ENCODE results near the gene IGF1.
"Not testable (repeated sequence)": the region's sequence is repeated elsewhere in the genome, so short reads cannot be mapped to it uniquely, and the experiment has no call there.

IGF1 gene

DNA sequence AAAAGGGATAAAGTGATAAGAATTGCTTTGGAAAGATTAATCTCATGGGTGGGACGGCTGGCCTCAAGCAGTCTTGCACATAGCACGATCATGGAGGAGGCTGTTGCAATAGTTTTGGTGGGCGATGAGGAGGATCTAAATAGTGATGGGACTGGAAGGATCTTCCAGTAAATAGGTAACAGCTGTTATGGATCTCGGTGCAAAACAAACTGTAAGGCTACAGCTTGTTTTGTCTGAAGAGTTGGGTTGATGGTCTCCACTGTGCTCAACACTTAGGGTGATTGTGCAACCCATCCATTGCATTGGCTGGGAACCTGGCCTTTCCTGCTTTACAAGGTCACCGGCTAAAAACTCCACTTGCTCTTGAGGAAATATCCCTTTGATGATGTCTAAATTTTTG lies 21.0 kb downstream of the IGF1 start:
- no peak for DNase-seq

DNA sequence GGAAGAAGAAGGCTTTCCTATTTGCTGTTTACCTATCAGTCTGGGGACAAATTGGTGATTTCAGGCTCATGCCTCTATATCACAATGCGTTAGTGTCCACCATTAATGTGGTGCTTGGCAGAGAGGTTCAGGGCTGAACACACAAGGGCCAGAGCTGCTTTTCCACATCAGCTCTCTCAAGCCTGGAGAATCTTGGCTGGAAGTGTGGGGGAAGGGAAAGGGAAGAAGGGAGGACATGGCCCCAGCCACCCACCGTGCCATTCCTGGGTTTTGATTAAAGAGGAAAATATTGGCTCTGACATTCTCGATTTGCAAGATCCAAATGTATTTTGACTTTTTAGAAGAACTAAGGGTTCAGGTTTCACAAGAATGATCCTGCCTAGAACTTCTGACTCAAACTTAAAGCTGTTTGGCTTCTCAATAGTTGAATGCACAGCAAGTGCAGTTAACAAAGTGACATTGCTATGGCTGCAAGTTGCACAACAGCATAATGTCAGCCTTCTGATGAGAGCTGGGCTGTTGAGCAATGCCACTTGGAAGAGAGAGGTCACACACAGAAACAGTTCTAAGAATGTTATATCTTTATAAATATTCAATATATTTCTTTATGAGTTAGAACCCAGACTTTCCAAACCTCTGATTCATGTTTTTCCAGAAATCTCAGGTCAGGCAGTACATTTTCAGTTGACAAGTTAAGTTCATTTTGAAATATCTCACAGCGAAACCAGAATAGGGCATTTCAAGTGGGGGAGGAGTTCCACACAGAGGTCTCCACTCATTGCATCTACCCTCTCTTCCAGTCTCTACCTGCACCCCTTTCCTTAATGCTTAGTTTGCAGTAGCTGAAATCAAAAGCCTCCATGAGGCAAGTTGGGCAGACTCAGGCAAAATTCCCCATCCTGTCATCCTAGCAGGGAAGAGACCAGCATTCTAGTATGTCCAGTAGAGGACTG lies 25.3 kb downstream of the IGF1 start:
- DNase-seq = no peak

GRCh38 chr12:102454330-102454729 lies 26.0 kb downstream of the IGF1 start:
- DNase-seq = no peak

DNA sequence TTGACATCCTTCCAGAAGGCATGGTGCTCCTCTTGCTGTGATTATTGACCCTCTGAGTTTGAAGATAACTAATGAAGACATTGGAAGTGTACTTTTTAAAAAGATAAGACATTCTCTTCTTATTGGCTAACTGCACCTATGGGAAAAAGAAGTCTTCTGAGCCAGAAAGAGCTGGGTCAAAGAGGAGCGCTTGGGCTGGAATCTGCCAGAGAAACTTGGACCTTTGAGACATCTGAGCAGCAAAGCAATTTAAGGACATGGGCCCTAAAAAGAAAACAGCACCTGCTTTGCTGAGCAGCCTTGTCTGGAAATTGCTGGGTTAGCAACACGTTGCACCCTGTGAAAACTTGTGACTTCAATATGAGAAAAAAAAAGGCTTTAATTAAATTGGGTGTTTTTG lies 27.8 kb downstream of the IGF1 start:
- no peak for DNase-seq

DNA sequence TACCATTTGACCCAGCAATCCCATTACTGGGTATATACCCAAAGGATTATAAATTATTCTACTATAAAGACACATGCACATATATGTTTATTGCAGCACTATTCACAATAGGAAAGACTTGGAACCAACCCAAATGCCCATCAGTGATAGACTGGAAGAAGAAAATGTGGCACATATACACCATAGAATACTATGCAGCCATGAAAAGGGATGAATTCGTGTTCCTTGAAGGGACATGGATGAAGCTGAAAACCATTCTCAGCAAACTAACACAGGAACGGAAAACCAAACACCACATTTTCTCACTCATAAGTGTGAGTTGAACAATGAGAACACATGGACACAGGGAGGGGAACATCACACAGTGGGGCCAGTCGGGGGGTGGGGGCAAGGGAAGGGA lies 31.3 kb downstream of the IGF1 start:
- DNase-seq = not testable (repeated sequence)

GRCh38 chr12:102447426-102447825 lies 32.9 kb downstream of the IGF1 start:
- not testable (repeated sequence) for DNase-seq

- no peak for DNase-seq
Observed at GRCh38 chr12:102444707-102445106, 35.7 kb downstream of the IGF1 start.

DNA sequence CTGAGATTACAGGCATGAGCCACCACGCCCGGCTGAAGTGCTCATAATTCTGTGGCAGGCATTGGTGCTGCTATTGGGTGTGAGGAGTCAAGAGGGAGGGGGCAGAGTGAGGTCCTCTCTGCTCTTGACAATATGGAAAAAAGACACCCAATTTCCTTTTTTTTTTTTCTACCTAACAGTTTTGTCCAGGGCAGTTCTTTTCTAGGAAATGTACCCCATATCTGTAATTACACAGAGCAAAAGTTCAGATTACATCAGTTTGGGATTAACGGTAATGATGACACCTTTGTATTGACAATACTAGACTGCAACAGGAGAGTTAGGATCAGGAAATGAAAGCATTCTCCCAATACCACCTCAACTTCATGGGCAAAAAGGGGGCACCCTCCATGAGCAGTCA lies 36.3 kb downstream of the IGF1 start:
- DNase-seq = no peak

DNA sequence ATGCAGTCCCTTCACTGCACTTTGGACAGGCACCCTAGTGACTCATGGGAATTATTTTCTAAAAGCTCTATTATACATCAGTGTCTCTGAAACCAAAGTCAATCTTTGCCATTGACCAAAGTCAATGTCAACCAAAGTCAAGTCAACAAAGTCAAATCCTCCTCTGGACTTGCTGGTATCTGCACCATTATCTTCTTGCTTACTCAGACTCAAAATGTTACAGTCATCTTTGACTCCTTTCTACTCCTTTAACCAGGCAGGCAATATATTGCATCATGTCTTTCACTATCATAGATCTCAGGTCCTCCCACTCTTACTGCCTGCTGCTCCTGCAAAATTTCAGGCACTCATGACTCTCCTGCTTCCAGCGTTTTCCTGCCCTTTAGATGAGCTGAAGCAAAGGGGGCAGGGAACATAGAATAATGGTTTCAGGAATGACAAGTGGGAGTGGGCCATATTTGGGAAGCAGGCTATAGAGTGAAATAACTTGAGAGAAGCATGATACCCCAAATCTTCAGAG lies 39.2 kb downstream of the IGF1 start:
- no peak for DNase-seq

GRCh38 chr12:102439426-102440405 lies 40.6 kb downstream of the IGF1 start:
- DNase-seq = no peak

GRCh38 chr12:102438827-102439210 lies 41.5 kb downstream of the IGF1 start:
- DNase-seq = no peak

DNA sequence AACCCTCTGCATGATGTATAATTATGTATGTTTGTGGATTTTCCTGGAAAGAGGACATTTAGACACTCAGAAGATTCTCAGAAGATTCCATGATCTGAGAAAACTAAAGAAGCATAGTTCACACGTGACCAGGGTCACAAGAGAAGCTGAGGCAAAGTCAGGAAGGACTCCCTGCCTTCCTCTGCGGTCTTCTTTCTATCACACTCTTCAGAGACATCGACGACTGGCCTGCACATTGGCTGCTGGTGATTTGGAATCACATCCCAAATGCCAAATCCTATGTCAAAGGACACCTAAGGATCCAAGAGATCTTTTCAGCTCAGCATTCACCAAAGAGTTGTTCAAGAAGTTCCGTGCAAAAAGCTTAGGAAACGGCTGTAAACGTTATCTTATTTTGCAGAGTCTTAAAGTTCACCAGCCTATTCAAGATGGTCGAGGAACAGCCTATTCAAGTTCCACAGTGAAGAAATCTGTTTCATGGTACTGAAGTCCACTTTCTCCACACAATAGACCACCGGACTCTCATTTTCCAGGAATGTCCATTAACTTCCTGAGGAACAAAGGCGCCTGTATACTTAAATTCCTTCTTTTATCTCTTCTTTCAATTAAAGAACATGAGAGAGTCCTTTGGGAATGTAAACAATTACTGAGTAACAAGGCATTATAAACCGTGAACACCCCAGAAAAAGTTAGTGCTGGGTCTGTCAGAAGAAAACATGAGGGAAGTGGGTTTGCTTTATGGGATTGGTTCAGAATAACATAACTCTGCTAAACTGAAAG lies 42.1 kb downstream of the IGF1 start:
- DNase-seq = no peak

DNA sequence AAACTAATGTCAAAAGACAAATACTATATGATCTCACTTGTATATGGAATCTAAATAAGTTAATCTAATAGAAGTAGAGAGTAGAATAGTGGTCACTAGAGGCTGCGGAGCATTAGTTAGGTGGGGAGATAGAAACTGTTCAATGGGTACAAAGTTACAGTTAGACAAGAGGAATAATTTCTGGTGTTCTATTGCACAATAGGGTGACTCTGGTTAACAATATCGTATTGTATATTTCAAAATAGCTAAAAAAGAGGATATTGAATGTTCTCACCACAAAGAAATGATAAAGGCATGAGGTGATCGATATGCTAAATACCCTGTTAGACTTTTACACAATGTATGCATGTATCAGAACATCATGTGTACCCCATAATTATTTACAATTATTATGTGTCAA lies 42.9 kb downstream of the IGF1 start:
- no peak for DNase-seq

DNA sequence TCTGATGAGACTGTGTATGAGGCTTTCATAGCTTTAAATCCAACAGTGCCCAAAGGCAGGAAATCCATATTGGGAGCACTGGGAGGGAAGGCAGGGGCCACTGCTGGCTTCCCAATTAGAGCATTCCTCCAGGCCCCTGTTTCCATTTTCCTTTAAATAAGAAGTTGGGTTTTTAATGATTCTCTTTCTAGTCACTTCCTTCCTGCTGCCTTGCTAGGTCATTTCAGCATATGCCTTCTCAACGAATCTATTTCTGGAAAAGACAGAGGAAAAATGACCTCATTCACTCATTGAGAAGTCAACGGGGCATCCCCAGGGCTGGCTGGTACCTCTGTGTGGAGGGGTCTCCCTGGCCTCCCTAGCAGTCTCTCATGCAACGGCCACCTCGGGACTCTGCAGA lies 43.5 kb downstream of the IGF1 start:
- DNase-seq = no peak

DNA sequence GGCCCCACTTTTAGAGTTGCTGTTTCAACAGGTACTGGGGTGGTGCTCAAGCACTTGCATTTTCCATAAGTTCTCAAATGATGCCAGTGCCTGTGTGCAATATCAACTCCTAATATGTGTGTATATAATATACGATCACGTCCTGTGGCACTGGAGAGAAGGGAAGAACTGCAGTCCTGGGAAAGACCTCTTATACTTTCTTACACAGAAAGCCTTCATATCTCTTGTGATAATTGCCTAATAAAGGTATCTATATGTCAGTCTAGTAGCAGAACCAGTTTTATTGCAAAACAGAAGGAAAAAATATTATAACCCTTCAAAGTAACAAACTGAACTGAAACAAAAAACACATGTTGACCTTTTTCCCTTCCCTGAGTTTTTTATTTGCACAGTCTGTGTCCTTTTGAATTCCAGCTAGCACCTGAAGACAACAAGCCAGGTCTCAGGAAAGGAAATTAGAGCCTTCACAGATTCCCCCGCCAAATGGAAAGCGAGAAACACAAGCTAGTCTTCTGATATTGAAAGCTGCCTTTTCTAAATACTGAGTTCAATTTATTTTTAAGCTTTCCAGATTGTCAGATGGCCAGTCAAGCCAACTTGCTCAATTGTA lies 44.4 kb downstream of the IGF1 start:
- no peak for DNase-seq

DNA sequence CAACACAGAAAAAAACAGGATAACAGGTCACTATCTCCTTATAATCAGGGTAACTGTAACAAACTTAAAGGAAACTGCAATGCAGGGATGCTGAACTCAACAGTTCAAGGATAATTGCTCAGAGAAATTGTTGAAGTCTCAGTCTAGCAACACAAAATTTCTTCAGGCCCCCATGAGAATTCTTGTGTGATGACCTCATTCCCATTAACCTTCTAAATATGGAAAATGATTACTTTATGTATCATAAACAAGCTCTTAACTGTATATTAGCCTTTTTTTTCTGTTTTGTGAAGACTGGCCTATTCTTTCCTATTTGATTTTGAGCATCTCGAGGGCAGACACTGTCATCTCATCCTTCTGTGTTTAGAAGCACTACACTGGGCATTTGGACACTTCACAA lies 47.1 kb downstream of the IGF1 start:
- DNase-seq = no peak

DNA sequence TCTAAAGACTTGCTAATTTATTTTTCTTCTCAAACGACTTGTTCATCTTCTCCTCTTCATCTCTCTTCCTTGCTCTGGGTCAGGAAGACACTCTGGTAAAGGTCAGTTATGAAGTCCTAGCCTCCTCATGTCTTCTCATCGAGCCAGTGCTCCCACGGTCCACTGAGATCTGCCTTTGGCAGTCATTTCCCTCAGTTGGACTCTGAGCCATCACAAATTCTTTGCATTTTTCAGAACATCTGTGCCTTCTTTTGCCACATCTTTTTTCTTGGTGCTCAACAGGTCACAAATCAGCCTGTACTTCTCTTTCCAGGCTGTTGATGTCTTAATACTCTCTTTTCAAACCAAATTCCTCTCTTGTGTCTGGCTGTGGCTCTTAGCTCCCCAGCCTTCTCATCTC lies 49.7 kb downstream of the IGF1 start:
- no peak for DNase-seq

DNA sequence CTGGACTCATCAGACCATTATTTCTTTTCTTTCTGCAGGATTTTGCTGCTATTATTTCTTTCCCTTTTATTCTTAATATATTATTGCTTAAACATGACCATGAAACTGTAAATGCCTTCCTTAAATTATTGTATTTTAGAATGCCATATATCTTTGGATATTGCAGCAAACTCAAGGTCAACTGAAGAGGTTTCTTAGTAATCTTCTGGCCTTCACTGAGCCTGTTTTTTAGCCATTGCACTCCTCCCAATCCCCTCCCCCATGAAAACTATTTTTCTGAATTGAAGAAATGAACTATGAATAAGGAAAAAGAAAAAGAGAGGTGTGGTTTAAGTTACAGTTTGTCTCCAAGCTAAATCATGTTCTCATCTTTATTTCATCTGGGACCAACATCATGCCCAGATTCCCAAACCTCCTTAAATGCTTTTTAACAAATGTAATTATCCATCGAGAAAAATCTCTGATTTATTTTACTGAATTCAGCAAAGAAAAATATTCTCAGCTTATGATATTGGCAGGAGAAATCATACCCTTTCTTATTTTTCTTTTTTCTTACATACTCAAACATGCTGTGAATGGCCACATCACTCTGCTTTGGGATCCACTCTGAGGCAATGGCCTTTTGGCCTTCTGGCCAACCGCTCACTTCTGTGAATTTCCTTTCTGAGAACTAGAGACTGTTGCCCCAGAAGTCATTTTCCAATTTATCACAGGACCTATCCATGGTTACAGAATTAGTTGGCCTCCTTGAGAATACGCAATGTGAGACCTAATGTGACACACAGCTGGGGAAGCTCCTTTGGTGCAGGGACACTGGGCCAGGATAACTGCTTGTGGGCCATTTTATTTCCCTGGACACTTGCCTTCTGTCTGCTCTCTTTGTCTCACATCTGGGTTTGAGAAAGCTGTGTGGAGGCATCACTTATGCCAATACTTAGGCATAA lies 50.9 kb downstream of the IGF1 start:
- DNase-seq = no peak

DNA sequence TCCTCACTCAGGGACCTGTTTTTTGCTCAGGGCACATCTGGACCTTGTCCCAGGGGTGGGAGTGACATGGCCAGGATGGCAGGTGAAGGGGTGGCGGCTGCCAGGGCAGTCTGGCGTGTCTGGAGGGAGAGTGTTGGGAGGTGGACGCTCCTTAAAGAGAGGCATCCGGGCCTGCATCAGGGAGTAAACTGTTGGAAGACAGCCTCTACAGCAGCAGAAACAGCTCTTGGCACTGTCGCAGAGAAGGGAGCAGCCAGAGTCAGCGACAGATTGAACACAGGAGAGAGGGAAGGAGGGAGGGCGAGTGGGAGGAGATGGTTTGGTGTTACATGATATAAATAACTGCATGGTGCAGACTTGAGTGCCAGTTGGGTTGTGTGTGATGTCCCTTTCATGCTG lies 52.8 kb downstream of the IGF1 start:
- DNase-seq = no peak

GRCh38 chr12:102426599-102427542 lies 53.5 kb downstream of the IGF1 start:
- DNase-seq = no peak
